H9 (cell line): Measurements from ENCODE around the gene PHF24. TPM values are rescaled to one million over a fixed set of nuclear protein-coding genes. Genes with fewer than 3 reads are reported as not detected.
A peak's percentile ranks its signal among the peaks of the same experiment; 100 is the strongest.

ENCODE experiments used
- DNase-seq: peaks from one replicate; pipeline ENCODE4 v3.0.0-alpha.2; 2017
- H2AFZ ChIP-seq: one replicate; pipeline ENCODE4 v1.6.1; 2013; ENCODE audit warnings: mild to moderate bottlenecking, low read length, control low read depth, moderate library complexity
- H2AK5ac ChIP-seq: 2 replicates; pipeline ENCODE4 v1.6.1; 2013; ENCODE audit warnings: low read length, control low read depth, mixed read lengths; ENCODE audit not compliant: insufficient read length
- H2BK120ac ChIP-seq: one replicate; pipeline ENCODE4 v1.6.1; 2013; ENCODE audit warnings: low read depth, mild to moderate bottlenecking, low read length, control low read depth, inconsistent platforms; ENCODE audit not compliant: poor library complexity, severe bottlenecking
- H2BK12ac ChIP-seq: 2 replicates; pipeline ENCODE4 v1.6.1; 2013; ENCODE audit warnings: low read length, control low read depth, mixed read lengths, low read depth; ENCODE audit not compliant: insufficient read length
- H2BK15ac ChIP-seq: 2 replicates; pipeline ENCODE4 v1.6.1; 2013; ENCODE audit warnings: low read depth, low read length, control low read depth
- H2BK20ac ChIP-seq: one replicate; pipeline ENCODE4 v1.6.1; 2013; ENCODE audit warnings: low read depth, mild to moderate bottlenecking, low read length, control low read depth, inconsistent platforms; ENCODE audit not compliant: poor library complexity, severe bottlenecking
- H2BK5ac ChIP-seq: 2 replicates; pipeline ENCODE4 v1.6.1; 2013; ENCODE audit warnings: low read length, control low read depth, mixed read lengths; ENCODE audit not compliant: insufficient read length
- H3K14ac ChIP-seq: 2 replicates; pipeline ENCODE4 v1.6.1; 2013; ENCODE audit warnings: low read length, control low read depth; ENCODE audit not compliant: insufficient read depth
- H3K18ac ChIP-seq: 2 replicates; pipeline ENCODE4 v1.6.1; 2013; ENCODE audit warnings: low read depth, mild to moderate bottlenecking, mixed read lengths, low read length, control low read depth; ENCODE audit not compliant: insufficient read length
- H3K23ac ChIP-seq: 2 replicates; pipeline ENCODE4 v1.6.1; 2013; ENCODE audit warnings: low read length, control low read depth, mixed read lengths, low read depth; ENCODE audit not compliant: insufficient read length
- H3K23me2 ChIP-seq: 2 replicates; pipeline ENCODE4 v1.6.1; 2013; ENCODE audit warnings: low read depth, mild to moderate bottlenecking, mixed read lengths, low read length, control low read depth; ENCODE audit not compliant: insufficient read length, poor library complexity, severe bottlenecking
- H3K27ac ChIP-seq: 2 replicates; pipeline ENCODE4 v1.5.1; 2013; ENCODE audit warnings: low read length, control low read depth, mixed read lengths, low read depth; ENCODE audit not compliant: insufficient read length
- H3K27me3 ChIP-seq: 2 replicates; pipeline ENCODE4 v1.6.1; 2013; ENCODE audit warnings: low read length, control low read depth, inconsistent platforms; ENCODE audit not compliant: insufficient read depth
- H3K4ac ChIP-seq: 2 replicates; pipeline ENCODE4 v1.6.1; 2013; ENCODE audit warnings: low read depth, mild to moderate bottlenecking, control low read depth, inconsistent platforms, low read length, moderate library complexity
- H3K4me1 ChIP-seq: 2 replicates; pipeline ENCODE4 v1.6.1; 2013; ENCODE audit warnings: low read length, control low read depth, inconsistent platforms; ENCODE audit not compliant: insufficient read depth
- H3K4me2 ChIP-seq: 2 replicates; pipeline ENCODE4 v1.6.1; 2013; ENCODE audit warnings: low read length, control low read depth, mixed read lengths; ENCODE audit not compliant: insufficient read length, insufficient read depth
- H3K56ac ChIP-seq: 2 replicates; pipeline ENCODE4 v1.6.1; 2013; ENCODE audit warnings: low read depth, mild to moderate bottlenecking, mixed read lengths, low read length, control low read depth; ENCODE audit not compliant: insufficient read length
- H3K79me1 ChIP-seq: 2 replicates; pipeline ENCODE4 v1.6.1; 2013; ENCODE audit warnings: low read depth, mild to moderate bottlenecking, moderate library complexity, low read length, control low read depth, inconsistent platforms; ENCODE audit not compliant: insufficient read depth, poor library complexity, severe bottlenecking
- H3K79me2 ChIP-seq: 2 replicates; pipeline ENCODE4 v1.6.1; 2013; ENCODE audit warnings: low read length, control low read depth, inconsistent platforms; ENCODE audit not compliant: insufficient read depth
- H3K9ac ChIP-seq: 2 replicates; pipeline ENCODE4 v1.6.1; 2013; ENCODE audit warnings: low read length, control low read depth, mixed read lengths; ENCODE audit not compliant: insufficient read length; ENCODE audit errors: extremely low read depth
- H3K9me3 ChIP-seq: one replicate; pipeline ENCODE4 v1.6.1; 2013; ENCODE audit warnings: low read depth, low read length, inconsistent platforms; ENCODE audit not compliant: control insufficient read depth
- H3T11ph ChIP-seq: one replicate; pipeline ENCODE4 v1.6.1; 2013; ENCODE audit warnings: mild to moderate bottlenecking, low read length, control low read depth, inconsistent platforms
- H4K20me1 ChIP-seq: one replicate; pipeline ENCODE4 v1.6.1; 2013; ENCODE audit not compliant: control insufficient read depth, insufficient read length, insufficient read depth
- H4K5ac ChIP-seq: 2 replicates; pipeline ENCODE4 v1.6.1; 2013; ENCODE audit warnings: low read depth, mild to moderate bottlenecking, mixed read lengths, low read length, control low read depth; ENCODE audit not compliant: insufficient read length
- H4K8ac ChIP-seq: replicated peaks from 2 replicates; pipeline ENCODE4 v1.6.1; 2013; ENCODE audit warnings: low read length, control low read depth, mixed read lengths, low read depth; ENCODE audit not compliant: insufficient read length
- H4K91ac ChIP-seq: 2 replicates; pipeline ENCODE4 v1.6.1; 2013; ENCODE audit warnings: low read depth, mild to moderate bottlenecking, moderate library complexity, mixed read lengths, low read length, control low read depth; ENCODE audit not compliant: insufficient read length
- H3K27ac Mint-ChIP-seq, 3 experiments: 2 replicates in 2 of 3; 3 replicates in 1 of 3; pipeline ENCODE4 v1.8.0; 2020 to 2021; ENCODE audit warnings: mixed read lengths in 3 of 3, mild to moderate bottlenecking in 1 of 3, moderate library complexity in 1 of 3
- H3K27me3 Mint-ChIP-seq: 2 replicates; pipeline ENCODE4 v1.8.0; 2021; ENCODE audit warnings: low read depth, mild to moderate bottlenecking, moderate library complexity, mixed read lengths
- H3K36me3 Mint-ChIP-seq, 3 experiments: 2 replicates in 2 of 3; 3 replicates in 1 of 3; pipeline ENCODE4 v1.8.0; 2020 to 2021; ENCODE audit warnings: low read depth in 3 of 3, mixed read lengths in 3 of 3; ENCODE audit not compliant: insufficient read depth in 1 of 3
- H3K4me1 Mint-ChIP-seq, 2 experiments: 2 replicates each; pipeline ENCODE4 v1.8.0; 2020; ENCODE audit warnings: mixed read lengths in 2 of 2
- H3K4me3 Mint-ChIP-seq, 2 experiments: 2 replicates in 1 of 2; 3 replicates in 1 of 2; pipeline ENCODE4 v1.8.0; 2020 to 2021; ENCODE audit warnings: mild to moderate bottlenecking in 2 of 2, mixed read lengths in 2 of 2, moderate library complexity in 1 of 2
- H3K9me3 Mint-ChIP-seq, 2 experiments: 2 replicates in 1 of 2; 3 replicates in 1 of 2; pipeline ENCODE4 v1.8.0; 2020; ENCODE audit warnings: mild to moderate bottlenecking in 2 of 2, mixed read lengths in 2 of 2, moderate library complexity in 1 of 2
- WGBS: extraction: QIAGEN DNeasy Blood & Tissue Kit; methylation state at CpG from one replicate; pipeline ENCODE4 v1.1.7; 2013; ENCODE audit warnings: missing lambda C conversion rate, low lambda C conversion rate, mixed read lengths; ENCODE audit not compliant: insufficient read length; ENCODE audit errors: extremely low coverage; 5-methylcytosine and 5-hydroxymethylcytosine counted together
- total RNA-seq: library from RNA; stranded (reverse); gene quantifications from 2 replicates; pipeline ENCODE4 v1.2.1, GENCODE V29; 2021
- TF ChIP-seq, protein P1 (sequence below): fragments of 200-600 bp; sonication (generic); conservative IDR thresholded peaks from 3 replicates; pipeline ENCODE4 v1.8.0; 2021; ENCODE audit warnings: antibody characterized with exemption, mild to moderate bottlenecking

The PHF24 gene
- total RNA-seq, 1 experiment from 2014 or later = 0.24 TPM

DNA sequence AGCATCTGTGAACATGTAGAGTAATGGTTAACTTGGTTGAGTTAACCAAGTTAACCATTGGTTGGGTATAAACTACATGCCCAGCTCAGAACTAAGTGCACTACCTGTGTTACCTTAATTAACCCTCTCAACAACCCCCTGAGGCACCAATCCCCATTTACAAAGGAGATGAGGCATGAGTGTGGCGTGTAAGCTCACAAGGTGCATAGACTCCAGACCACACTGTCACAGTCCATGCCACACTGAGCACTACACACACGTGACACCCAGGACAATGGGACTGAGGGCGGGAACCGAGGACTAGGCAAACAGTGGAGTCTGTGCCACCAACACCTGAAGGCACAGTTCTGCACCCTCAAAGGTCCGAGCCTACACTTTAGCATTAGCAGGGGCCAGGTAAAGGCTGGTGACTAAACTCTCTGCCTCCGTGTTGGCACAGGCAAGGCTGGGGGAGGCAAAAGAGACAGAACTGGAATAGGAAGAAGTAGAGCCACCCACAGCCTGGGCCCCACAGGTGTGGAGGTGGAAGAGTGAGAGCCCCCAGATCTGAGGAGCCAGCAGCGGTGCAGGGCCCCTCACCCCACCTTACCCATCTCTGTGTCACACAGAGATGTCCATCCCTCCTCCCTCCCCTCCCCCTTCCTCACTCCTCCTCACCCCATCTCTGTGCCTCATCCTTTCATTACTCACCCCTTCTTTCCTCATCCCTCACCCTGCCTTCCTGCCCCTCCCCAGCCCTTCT lies 29.2 kb downstream of the PHF24 start:
- no peak overlapping the region for H4K8ac ChIP-seq
- H3K9me3 Mint-ChIP-seq = no peaks in the 10 kb centered on the region; a peak in 2 of 5 replicates
- H3K4me1 Mint-ChIP-seq = peaks cover 32 to 51% of the 10 kb centered on the region in 2 experiments
- no peak overlapping the region for H4K91ac ChIP-seq
- H3K4me3 Mint-ChIP-seq = peak overlapping the region in 1 of 2 experiments; percentile 24; a peak in 2 of 5 replicates
- TF ChIP-seq, protein P1, sequence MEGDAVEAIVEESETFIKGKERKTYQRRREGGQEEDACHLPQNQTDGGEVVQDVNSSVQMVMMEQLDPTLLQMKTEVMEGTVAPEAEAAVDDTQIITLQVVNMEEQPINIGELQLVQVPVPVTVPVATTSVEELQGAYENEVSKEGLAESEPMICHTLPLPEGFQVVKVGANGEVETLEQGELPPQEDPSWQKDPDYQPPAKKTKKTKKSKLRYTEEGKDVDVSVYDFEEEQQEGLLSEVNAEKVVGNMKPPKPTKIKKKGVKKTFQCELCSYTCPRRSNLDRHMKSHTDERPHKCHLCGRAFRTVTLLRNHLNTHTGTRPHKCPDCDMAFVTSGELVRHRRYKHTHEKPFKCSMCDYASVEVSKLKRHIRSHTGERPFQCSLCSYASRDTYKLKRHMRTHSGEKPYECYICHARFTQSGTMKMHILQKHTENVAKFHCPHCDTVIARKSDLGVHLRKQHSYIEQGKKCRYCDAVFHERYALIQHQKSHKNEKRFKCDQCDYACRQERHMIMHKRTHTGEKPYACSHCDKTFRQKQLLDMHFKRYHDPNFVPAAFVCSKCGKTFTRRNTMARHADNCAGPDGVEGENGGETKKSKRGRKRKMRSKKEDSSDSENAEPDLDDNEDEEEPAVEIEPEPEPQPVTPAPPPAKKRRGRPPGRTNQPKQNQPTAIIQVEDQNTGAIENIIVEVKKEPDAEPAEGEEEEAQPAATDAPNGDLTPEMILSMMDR = no peak
- no peak overlapping the region for H3T11ph ChIP-seq
- no peak overlapping the region for H3K9ac ChIP-seq
- no CpG with 5 or more reads among the region's 7 CpGs for WGBS
- H3K27me3 ChIP-seq = no peaks in the 10 kb centered on the region
- no peak overlapping the region for H2BK5ac ChIP-seq
- H2BK120ac ChIP-seq = no peak overlapping the region
- H3K9me3 ChIP-seq = no peaks in the 10 kb centered on the region
- no peak for DNase-seq
- peaks cover 1% of the 10 kb centered on the region; the same call in 1 of the 2 replicates for H3K27me3 Mint-ChIP-seq
- no peak overlapping the region for H2AK5ac ChIP-seq
- H4K20me1 ChIP-seq = no peaks in the 10 kb centered on the region
- H2BK12ac ChIP-seq = no peak overlapping the region
- H3K14ac ChIP-seq = no peak overlapping the region
- no peaks in the 10 kb centered on the region for H3K79me2 ChIP-seq
- no peak overlapping the region for H3K4ac ChIP-seq
- H2BK15ac ChIP-seq = no peak overlapping the region
- H3K23me2 ChIP-seq = peaks cover 16% of the 10 kb centered on the region
- no peak overlapping the region for H2BK20ac ChIP-seq
- peak overlapping the region in 1 of 3 experiments; percentile 49; a peak in 1 of 7 replicates for H3K27ac Mint-ChIP-seq
- H3K23ac ChIP-seq = no peak overlapping the region
- H3K56ac ChIP-seq = no peak overlapping the region
- H3K27ac ChIP-seq = no peak overlapping the region
- H3K79me1 ChIP-seq = no peaks in the 10 kb centered on the region
- peaks cover 7% of the 10 kb centered on the region; the same call in 1 of the 2 replicates for H3K4me1 ChIP-seq
- H3K4me2 ChIP-seq = no peak overlapping the region
- no peak overlapping the region for H2AFZ ChIP-seq
- no peak overlapping the region for H4K5ac ChIP-seq
- H3K36me3 Mint-ChIP-seq = peaks cover 0 to 7% (median 3%) of the 10 kb centered on the region in 3 experiments; a peak in 5 of 7 replicates
- H3K18ac ChIP-seq = peak overlapping the region; percentile 18
